Fibroblast of villous mesenchyme (primary cell): ENCODE measurements around the gene FSIP2. TPM values are rescaled to one million over a fixed set of nuclear protein-coding genes. Genes with fewer than 3 reads are reported as not detected.

Experiments used
- DNase-seq: peaks from one replicate; pipeline ENCODE4 v3.0.0-alpha.2; 2010; ENCODE audit warnings: low read depth
- H3K4me3 ChIP-seq: 2 replicates; pipeline ENCODE4 v1.5.1; 2011; ENCODE audit warnings: low read depth, mild to moderate bottlenecking, low read length
- total RNA-seq: library from RNA; depleted of rRNA; stranded (reverse); fragments of >200 nt; gene quantifications from 2 replicates; pipeline ENCODE4 v1.2.3, GENCODE V29; 2012
- TF ChIP-seq, protein P1 (sequence below): IDR thresholded peaks from 2 replicates; pipeline ENCODE4 v1.5.1; 2012; ENCODE audit warnings: low read depth, mild to moderate bottlenecking, low read length; ENCODE audit not compliant: insufficient read depth

FSIP2 gene
- total RNA-seq, 1 donor = 0.86 TPM

DNA sequence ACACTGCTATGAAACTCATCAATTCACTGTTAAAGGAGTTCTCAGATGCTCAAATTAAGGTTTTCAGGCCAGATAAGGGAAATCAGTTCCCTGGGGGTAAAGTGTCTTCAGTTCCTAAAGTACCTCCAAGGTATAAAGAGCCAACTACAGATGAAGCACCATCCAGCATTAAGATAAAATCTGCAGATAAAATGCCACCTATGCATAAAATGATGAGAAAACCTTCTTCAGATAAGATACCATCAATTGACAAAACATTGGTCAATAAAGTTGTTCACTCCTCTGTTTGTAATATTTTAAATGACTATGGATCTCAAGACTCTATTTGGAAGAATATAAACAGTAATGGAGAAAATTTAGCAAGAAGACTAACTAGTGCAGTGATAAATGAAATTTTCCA is 68.2 kb downstream of the FSIP2 start:
- H3K4me3 ChIP-seq = no peak overlapping the region
- no peak for DNase-seq
- TF ChIP-seq, protein P1, sequence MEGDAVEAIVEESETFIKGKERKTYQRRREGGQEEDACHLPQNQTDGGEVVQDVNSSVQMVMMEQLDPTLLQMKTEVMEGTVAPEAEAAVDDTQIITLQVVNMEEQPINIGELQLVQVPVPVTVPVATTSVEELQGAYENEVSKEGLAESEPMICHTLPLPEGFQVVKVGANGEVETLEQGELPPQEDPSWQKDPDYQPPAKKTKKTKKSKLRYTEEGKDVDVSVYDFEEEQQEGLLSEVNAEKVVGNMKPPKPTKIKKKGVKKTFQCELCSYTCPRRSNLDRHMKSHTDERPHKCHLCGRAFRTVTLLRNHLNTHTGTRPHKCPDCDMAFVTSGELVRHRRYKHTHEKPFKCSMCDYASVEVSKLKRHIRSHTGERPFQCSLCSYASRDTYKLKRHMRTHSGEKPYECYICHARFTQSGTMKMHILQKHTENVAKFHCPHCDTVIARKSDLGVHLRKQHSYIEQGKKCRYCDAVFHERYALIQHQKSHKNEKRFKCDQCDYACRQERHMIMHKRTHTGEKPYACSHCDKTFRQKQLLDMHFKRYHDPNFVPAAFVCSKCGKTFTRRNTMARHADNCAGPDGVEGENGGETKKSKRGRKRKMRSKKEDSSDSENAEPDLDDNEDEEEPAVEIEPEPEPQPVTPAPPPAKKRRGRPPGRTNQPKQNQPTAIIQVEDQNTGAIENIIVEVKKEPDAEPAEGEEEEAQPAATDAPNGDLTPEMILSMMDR = no peak

DNA sequence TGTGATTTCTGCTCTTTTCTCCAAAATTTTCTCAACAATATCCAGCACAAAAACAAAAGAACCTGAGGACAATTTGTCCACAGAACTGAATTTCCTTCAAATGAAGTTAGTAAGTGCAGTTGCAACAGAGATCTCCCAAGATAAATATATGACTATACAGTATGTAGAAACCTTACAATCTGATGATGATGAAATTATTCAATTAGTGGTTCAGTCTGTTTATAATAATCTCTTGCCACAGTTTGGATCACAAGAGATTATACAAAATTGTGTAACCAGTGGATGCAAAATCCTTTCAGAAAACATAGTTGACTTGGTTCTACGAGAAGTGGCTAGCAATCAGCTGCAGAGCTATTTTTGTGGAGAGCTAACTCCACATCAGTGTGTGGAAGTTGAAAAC is 68.7 kb downstream of the FSIP2 start:
- peak; percentile 20 for DNase-seq
- H3K4me3 ChIP-seq = no peak overlapping the region
- TF ChIP-seq, protein P1 = no peak

- H3K4me3 ChIP-seq = no peak overlapping the region
- TF ChIP-seq, protein P1 = no peak
- no peak for DNase-seq
Observed at GRCh38 chr2:185811580-185811979, 73.0 kb downstream of the FSIP2 start.

- TF ChIP-seq, protein P1 = no peak
- no peak for DNase-seq
- H3K4me3 ChIP-seq = no peak overlapping the region
Observed at GRCh38 chr2:185813707-185814106, 75.1 kb downstream of the FSIP2 start.

- TF ChIP-seq, protein P1 = no peak
- H3K4me3 ChIP-seq = no peak overlapping the region
- DNase-seq = no peak
Observed at GRCh38 chr2:185817991-185818390, 79.4 kb downstream of the FSIP2 start.

DNA sequence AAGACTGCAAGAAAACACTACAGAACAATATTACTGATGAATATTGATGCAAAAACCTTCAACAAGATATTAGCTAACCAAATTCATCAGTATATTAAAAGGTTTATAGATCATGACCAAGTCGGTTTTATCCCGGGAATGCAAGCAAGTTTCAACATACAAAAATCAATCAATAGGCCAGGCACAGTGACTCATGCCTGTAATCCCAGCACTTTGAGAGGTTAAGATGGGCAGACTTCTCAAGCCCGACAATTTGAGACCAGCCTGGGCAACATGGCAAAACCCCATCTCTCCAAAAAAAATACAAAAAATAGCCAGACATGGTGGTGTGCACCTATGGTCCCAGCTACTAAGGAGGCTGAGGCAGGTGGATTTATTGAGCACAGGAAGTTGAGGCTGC is 82.9 kb downstream of the FSIP2 start:
- TF ChIP-seq, protein P1 = no peak
- H3K4me3 ChIP-seq = no peak overlapping the region
- DNase-seq = no peak

GRCh38 chr2:185823773-185824172 is 85.2 kb downstream of the FSIP2 start:
- TF ChIP-seq, protein P1 = no peak
- DNase-seq = no peak
- no peak overlapping the region for H3K4me3 ChIP-seq
